GM23248 (cell line): Measurements from ENCODE around the gene ATP6V0D1.

Experiments
- EZH2 ChIP-seq: fragments of 200-600 bp; sonication (generic); IDR thresholded peaks from 2 replicates; pipeline ENCODE4 v1.6.1; 2018; ENCODE audit warnings: antibody characterized with exemption, mild to moderate bottlenecking; ENCODE audit not compliant: insufficient read depth, poor library complexity, severe bottlenecking
- EZH2phosphoT487 ChIP-seq: fragments of 200-600 bp; sonication (generic); IDR thresholded peaks from 2 replicates; pipeline ENCODE4 v1.6.1; 2018; ENCODE audit warnings: antibody characterized with exemption, moderate library complexity, mild to moderate bottlenecking, low read depth; ENCODE audit not compliant: insufficient read depth

GRCh38 chr16:67419931-67420330 lies 61.0 kb downstream of the ATP6V0D1 start:
- TF ChIP-seq EZH2 (no peak), EZH2phosphoT487 (no peak)
